Adrenal gland (tissue), 12 donors: ENCODE data around the gene ZSCAN1. TPM values are rescaled to one million over a fixed set of nuclear protein-coding genes. Genes with fewer than 3 reads are reported as not detected.
A peak's percentile ranks its signal among the peaks of the same experiment; 100 is the strongest.

ENCODE experiments used
- DNase-seq, 7 donors: peaks; one replicate each; pipeline ENCODE4 v3.0.0-alpha.2; 2019 to 2020
- H3K27ac ChIP-seq, 5 donors: fragments of 200-600 bp; sonication (generic) in 4 of 5; 1 replicate in 3 of 5; 2 replicates in 2 of 5; pipeline versions ENCODE4 v1.5.1 to v1.8.0; 2016 to 2020; ENCODE audit warnings: mild to moderate bottlenecking in 1 of 5
- H3K27me3 ChIP-seq: fragments of 200-600 bp; 2 replicates; pipeline ENCODE4 v1.8.0; 2021
- H3K36me3 ChIP-seq, 2 donors: fragments of 200-600 bp; replicated peaks in 1 of 2; 1 replicate in 1 of 2; 2 replicates in 1 of 2; pipeline versions ENCODE4 v1.5.1 to v1.8.0; 2018 to 2022
- H3K4me1 ChIP-seq, 2 donors: fragments of 200-600 bp; replicated peaks in 1 of 2; 1 replicate in 1 of 2; 2 replicates in 1 of 2; pipeline versions ENCODE4 v1.5.1 to v1.8.0; 2018 to 2021
- H3K4me3 ChIP-seq, 4 donors: fragments of 200-600 bp; sonication (generic) in 3 of 4; one replicate each; pipeline ENCODE4 v1.5.1; 2016 to 2018
- H3K9me3 ChIP-seq, 3 donors: fragments of 200-600 bp; sonication (generic) in 1 of 3; replicated peaks in 1 of 3; 1 replicate in 2 of 3; 2 replicates in 1 of 3; pipeline versions ENCODE4 v1.5.1 to v1.8.0; 2016 to 2021
- POLR2A ChIP-seq, 2 donors: fragments of 450-650 bp; IDR thresholded peaks; one replicate each; pipeline ENCODE4 v1.6.1; 2017; ENCODE audit warnings: antibody characterized with exemption in 2 of 2, mild to moderate bottlenecking in 2 of 2, moderate library complexity in 1 of 2
- WGBS, 4 donors: extraction: QIAGEN DNeasy Blood & Tissue Kit in 2 of 4; methylation state at CpG; one replicate each; pipeline versions ENCODE4 v1.1.5 to v1.1.7; 2013 to 2017; 5-methylcytosine and 5-hydroxymethylcytosine counted together
- intact Hi-C, 2 donors: fragments of 100-400 bp; cut with DNase I; formaldehyde crosslinking; loops; one replicate each; pipeline versions ENCODE4 v1.14.1 to v1.15.0; 2022 to 2023
- polyA plus RNA-seq, 3 donors: library from polyadenylated mRNA; stranded (reverse); fragments of 200-250 nt in 2 of 3; fragments of 350-450 nt in 1 of 3; fragmentation: Illumina TruSeq in 1 of 3; extraction: RNeasy Lipid Tissue Mini Kit (QIAGEN cat#74804) in 1 of 3; gene quantifications; one replicate each; pipeline ENCODE4 v1.2.3, GENCODE V29; 2013 to 2014
- total RNA-seq, 9 donors: library from RNA; depleted of rRNA in 4 of 9; stranded (reverse); fragments of >200 nt in 4 of 9; fragments of 120-200 nt in 1 of 9; fragmentation: NEBNext Ultra II Directional in 1 of 9; extraction: Animal tissue kit (Norgen Biotek cat#: 25700) in 1 of 9; gene quantifications; one replicate each; pipeline versions ENCODE4 v1.1.0 to v1.2.4, GENCODE V29; 2013 to 2023
- TF ChIP-seq, protein P1 (sequence below), 6 experiments: fragments of 450-650 bp in 4 of 6; fragments of 200-600 bp in 2 of 6; sonication (generic) in 1 of 6; IDR thresholded peaks; 1 replicate in 5 of 6; 2 replicates in 1 of 6; pipeline versions ENCODE4 v1.5.1 to v1.8.0; 2016 to 2021; ENCODE audit warnings: antibody characterized with exemption in 6 of 6, mild to moderate bottlenecking in 2 of 6, moderate library complexity in 1 of 6
- donor health status: healthy with polysubstance abuse.
- donor health status: Bipolar disorder and iron deficiency.
- donor health status: DM: yes; HTN: yes; CAD: no.
- donor health status: DM: no; HTN: no; CAD: no.
- donor health status: DM: no; HTN: no; CAD: no.
- donor health status: DM: yes; HTN: yes; CAD: no.

The ZSCAN1 gene
- total and polyA plus RNA-seq, 12 donors, result 0.13 to 4.3 (median 0.78) TPM; not detected in 5

DNA sequence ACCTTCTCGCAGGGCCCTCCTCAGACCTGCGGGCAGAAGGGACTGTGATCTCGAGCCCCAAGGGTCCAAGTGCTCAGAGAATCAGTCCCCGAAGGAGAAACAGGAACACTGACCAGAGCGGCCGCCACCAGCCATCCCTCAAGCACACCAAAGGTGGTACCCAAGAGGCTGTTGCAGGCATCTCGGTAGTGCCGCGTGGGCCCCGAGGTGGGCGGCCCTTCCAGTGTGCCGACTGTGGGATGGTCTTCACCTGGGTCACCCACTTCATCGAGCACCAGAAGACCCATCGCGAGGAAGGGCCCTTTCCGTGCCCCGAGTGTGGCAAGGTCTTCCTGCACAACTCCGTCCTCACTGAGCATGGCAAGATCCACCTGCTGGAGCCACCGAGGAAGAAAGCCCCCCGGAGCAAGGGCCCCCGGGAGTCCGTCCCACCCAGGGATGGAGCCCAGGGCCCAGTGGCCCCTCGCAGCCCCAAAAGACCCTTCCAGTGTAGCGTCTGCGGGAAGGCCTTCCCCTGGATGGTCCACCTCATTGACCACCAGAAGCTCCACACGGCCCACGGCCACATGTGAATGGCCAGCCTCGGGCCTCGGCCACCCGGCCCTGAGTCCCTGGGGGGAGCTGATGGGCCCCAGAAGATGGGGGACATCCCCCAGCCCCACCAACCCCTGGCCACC lies 19.8 kb downstream of the ZSCAN1 start:
- TF ChIP-seq POLR2A (IDR thresholded peaks at IDR 0.05), result no peak
- TF ChIP-seq, protein P1, sequence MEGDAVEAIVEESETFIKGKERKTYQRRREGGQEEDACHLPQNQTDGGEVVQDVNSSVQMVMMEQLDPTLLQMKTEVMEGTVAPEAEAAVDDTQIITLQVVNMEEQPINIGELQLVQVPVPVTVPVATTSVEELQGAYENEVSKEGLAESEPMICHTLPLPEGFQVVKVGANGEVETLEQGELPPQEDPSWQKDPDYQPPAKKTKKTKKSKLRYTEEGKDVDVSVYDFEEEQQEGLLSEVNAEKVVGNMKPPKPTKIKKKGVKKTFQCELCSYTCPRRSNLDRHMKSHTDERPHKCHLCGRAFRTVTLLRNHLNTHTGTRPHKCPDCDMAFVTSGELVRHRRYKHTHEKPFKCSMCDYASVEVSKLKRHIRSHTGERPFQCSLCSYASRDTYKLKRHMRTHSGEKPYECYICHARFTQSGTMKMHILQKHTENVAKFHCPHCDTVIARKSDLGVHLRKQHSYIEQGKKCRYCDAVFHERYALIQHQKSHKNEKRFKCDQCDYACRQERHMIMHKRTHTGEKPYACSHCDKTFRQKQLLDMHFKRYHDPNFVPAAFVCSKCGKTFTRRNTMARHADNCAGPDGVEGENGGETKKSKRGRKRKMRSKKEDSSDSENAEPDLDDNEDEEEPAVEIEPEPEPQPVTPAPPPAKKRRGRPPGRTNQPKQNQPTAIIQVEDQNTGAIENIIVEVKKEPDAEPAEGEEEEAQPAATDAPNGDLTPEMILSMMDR (IDR thresholded peaks at IDR 0.05), result no peak
- intact Hi-C loops, result no loop called here
- peaks cover 0 to 7% (median 0%) of the 10 kb centered on the region in 3 donors for H3K9me3 ChIP-seq
- H3K27me3 ChIP-seq, result no peaks in the 10 kb centered on the region
- DNase-seq, result no peak
- no peak overlapping the region for H3K27ac ChIP-seq
- no peaks in the 10 kb centered on the region for H3K4me1 ChIP-seq
- WGBS, 4 donors, result 89 to 92% (median 90%) methylated on average over 7 to 30 of the region's 30 CpGs
- no peaks in the 10 kb centered on the region for H3K36me3 ChIP-seq
- H3K4me3 ChIP-seq, result no peak overlapping the region

- H3K9me3 ChIP-seq, result no peaks in the 10 kb centered on the region
- H3K27ac ChIP-seq, result peak overlapping the region in 3 of 5 donors; percentile 12 to 73 (median 30)
- no peak for TF ChIP-seq POLR2A (IDR thresholded peaks at IDR 0.05)
- TF ChIP-seq, protein P1 (IDR thresholded peaks at IDR 0.05), result no peak
- no peaks in the 10 kb centered on the region for H3K27me3 ChIP-seq
- H3K4me1 ChIP-seq, result no peaks in the 10 kb centered on the region
- peak overlapping the region in 1 of 4 donors; percentile 28 for H3K4me3 ChIP-seq
- intact Hi-C loops, result no loop called here
- WGBS, 4 donors, result 18 to 43% (median 23%) methylated on average over 29 to 37 of the region's 37 CpGs
- H3K36me3 ChIP-seq, result no peaks in the 10 kb centered on the region
- DNase-seq, result peak in 5 of 7 donors; percentile 13 to 65 (median 32)
Measured at GRCh38 chr19:58054901-58055874, 21.4 kb downstream of the ZSCAN1 start.

DNA sequence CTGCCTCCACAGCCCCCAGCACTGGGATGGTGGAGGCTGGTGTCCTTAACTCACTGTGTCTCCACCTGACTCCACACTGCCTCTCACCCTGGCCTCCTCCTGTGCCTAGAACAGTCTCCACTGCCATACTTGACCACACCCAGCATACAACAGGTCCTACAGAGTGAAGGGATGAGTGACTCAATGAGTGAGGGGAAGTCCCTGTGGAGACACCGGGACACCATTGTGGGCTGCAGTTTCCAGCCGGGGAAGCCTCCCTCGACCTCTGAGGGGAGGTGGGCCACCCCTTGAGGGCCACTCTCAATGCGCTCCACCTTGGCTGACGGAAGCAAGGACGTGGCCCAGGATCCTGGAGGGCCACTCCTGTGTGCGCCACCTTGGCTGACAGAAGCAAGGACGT lies 22.4 kb downstream of the ZSCAN1 start:
- Histone ChIP-seq H3K27me3 (no peaks in the 10 kb centered on the region), H3K27ac (no peak overlapping the region), H3K36me3 (no peaks in the 10 kb centered on the region), H3K4me3 (no peak overlapping the region), H3K4me1 (no peaks in the 10 kb centered on the region), H3K9me3 (no peaks in the 10 kb centered on the region)
- WGBS, 4 donors, result 80 to 100% (median 92%) methylated on average over 1 to 8 of the region's 8 CpGs
- TF ChIP-seq, protein P1 (IDR thresholded peaks at IDR 0.05), result no peak
- no peak for TF ChIP-seq POLR2A (IDR thresholded peaks at IDR 0.05)
- no peak for DNase-seq
- intact Hi-C loops, result no loop called here

- no peak for DNase-seq
- H3K36me3 ChIP-seq, result no peaks in the 10 kb centered on the region
- no peak overlapping the region for H3K4me3 ChIP-seq
- no peak overlapping the region for H3K27ac ChIP-seq
- H3K27me3 ChIP-seq, result no peaks in the 10 kb centered on the region
- intact Hi-C loops, result no loop called here
- no peaks in the 10 kb centered on the region for H3K9me3 ChIP-seq
- no peaks in the 10 kb centered on the region for H3K4me1 ChIP-seq
- no peak for TF ChIP-seq POLR2A (IDR thresholded peaks at IDR 0.05)
- TF ChIP-seq, protein P1 (IDR thresholded peaks at IDR 0.05), result no peak
- WGBS, 4 donors, result 81 to 89% (median 86%) methylated on average over 8 of the region's 8 CpGs
Measured at GRCh38 chr19:58056861-58057260, 23.0 kb downstream of the ZSCAN1 start.
